Activated naive CD8-positive, alpha-beta T cell treated with anti-CD3 and anti-CD28 coated beads, Interleukin-2, amount 50 U/mL, for 16 hours (primary cell): ENCODE results near the gene DSCAM.
"Not testable (repeated sequence)": the region's sequence is repeated elsewhere in the genome, so short reads cannot be mapped to it uniquely, and the experiment has no call there.

Experiments used
- DNase-seq: peaks from one replicate; pipeline ENCODE4 v3.0.0-alpha.2; 2020; ENCODE audit warnings: low read depth, low spot score

Gene DSCAM, protein sequence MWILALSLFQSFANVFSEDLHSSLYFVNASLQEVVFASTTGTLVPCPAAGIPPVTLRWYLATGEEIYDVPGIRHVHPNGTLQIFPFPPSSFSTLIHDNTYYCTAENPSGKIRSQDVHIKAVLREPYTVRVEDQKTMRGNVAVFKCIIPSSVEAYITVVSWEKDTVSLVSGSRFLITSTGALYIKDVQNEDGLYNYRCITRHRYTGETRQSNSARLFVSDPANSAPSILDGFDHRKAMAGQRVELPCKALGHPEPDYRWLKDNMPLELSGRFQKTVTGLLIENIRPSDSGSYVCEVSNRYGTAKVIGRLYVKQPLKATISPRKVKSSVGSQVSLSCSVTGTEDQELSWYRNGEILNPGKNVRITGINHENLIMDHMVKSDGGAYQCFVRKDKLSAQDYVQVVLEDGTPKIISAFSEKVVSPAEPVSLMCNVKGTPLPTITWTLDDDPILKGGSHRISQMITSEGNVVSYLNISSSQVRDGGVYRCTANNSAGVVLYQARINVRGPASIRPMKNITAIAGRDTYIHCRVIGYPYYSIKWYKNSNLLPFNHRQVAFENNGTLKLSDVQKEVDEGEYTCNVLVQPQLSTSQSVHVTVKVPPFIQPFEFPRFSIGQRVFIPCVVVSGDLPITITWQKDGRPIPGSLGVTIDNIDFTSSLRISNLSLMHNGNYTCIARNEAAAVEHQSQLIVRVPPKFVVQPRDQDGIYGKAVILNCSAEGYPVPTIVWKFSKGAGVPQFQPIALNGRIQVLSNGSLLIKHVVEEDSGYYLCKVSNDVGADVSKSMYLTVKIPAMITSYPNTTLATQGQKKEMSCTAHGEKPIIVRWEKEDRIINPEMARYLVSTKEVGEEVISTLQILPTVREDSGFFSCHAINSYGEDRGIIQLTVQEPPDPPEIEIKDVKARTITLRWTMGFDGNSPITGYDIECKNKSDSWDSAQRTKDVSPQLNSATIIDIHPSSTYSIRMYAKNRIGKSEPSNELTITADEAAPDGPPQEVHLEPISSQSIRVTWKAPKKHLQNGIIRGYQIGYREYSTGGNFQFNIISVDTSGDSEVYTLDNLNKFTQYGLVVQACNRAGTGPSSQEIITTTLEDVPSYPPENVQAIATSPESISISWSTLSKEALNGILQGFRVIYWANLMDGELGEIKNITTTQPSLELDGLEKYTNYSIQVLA (N-terminal part only)

DNA sequence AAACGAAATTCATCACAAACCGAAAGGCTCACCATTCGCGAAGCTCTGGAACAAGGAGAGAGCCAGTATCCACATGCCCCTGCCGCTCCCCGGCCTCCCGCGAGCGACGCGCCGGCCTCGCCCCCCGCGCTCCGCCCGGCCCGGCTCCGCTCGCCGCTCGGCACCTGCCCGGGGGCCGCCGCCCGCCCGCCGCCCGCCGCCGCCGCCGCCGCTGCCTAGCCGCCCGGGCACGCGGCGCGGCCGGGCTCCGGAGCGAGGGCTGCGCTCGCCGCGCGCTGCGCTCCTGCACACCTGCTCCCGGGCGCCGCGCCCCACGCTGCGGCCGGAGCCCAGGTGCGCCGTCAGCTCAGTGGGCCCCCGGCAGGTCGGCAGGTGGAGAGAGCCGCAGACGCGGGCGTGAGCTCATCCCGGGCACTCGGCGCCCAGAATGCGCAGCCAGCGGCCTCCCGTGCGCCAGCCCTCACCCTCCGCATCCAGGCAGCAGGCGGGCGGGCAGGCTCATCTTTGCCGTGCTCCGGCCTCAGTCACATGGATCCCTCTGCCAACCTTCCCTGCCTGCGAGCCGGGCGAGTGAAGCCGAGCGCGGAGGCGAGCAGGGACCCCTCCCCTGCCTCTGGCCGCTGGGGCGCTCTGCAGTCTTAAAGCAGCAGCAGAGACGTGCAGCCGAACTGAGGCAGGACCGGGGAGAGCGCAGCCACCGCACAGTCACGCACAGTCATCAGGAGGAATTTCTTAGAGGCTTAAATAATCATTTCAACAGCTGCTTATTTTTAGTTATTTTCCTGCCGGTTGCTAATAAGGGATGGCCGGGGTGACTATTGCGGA is at the start of gene DSCAM:
DSCAM (minus strand) TSS at position 572 of the 825 bp plus-strand sequence; CDS start at position 75, 497 bp downstream.
- DNase-seq, result no peak

DNA sequence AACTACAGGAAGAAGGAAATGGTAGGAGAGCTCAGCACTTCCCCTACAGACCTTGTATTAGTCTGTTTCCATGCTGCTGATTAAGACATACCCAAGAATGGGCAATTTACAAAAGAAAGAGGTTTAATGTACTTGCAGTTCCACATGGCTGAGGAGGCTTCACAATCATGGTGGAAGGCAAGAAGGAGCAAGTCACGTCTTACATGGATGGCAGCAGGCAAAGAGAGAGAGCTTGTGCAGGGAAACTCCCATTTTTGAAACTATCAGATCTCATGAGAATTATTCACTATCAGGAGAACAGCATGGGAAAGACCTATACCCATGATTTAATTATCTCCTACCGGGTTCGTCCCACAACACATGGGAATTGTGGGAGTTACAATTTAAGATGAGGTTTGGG is 48.7 kb upstream of the DSCAM start:
- not testable (repeated sequence) for DNase-seq

DNA sequence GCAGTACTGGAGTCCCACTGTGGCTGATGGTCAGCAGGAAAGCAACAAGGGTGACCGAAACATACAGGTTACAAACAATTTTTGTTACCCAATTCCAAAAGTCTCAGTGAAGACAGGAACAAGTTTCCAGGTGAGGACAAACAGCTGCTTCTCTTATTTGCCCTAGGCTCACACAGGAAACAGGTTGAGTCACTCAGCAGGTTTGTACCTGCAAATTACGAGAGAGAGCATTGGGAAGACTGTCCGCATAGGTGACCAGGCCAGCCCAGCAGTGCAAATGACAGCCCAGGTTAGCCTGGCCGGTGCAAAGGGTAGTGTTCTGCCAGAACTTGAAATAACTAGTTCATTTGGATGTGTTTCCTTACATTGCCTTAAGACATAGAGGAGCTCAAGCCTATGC is 40.0 kb upstream of the DSCAM start:
- no peak for DNase-seq

DNA sequence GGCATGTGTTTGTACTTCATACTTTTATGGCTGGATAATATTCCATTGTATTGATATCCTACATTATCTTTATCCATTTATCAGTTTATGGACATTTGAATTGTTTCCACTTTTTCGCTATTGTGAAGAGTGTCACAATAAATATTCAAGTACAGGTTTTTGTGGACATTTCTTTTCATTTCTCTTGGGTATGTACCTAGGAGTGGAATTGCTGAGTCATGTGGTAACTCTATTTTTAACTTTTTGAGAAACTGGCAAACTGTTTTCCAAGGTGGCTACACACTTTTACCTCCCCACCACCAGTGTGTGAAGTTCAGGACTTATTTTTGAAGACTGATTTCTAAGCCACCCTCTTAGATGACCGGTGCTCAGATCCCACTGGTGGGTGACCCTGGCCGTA is 39.0 kb upstream of the DSCAM start:
- no peak for DNase-seq

DNA sequence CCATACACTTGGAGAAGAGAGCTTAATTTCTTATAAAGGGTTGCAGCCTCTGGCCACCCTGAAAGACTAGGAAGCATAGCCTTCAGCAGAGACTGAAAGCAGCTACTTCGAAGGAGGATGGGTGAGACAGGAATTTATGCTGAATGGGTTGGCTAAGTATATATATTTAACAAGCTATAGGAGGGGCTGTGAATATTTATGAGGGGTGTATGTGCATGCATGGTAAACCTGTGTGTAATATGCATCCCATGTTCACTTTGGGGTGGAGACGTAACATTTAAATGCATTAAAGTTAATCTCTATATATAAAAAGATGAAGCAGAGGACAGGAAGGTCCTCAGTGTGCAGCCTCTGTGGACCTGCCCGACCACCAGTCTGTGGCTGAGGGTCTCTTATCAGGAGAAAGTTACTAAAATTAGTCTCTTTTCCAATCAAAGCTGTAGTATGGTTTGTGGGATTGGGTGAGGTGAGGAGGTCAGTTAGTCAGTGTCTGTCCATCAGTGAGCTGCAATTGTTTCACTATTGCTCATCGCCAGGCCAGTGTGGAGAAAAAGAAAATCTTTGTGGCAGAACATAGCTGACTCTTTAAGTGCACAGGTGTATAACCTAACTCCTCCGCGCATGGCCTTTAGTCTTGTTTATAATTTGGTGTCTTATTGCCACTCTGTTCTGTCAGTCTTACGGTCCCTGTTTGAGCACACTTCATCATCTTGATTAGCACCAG is 35.4 kb upstream of the DSCAM start:
- no peak for DNase-seq

DNA sequence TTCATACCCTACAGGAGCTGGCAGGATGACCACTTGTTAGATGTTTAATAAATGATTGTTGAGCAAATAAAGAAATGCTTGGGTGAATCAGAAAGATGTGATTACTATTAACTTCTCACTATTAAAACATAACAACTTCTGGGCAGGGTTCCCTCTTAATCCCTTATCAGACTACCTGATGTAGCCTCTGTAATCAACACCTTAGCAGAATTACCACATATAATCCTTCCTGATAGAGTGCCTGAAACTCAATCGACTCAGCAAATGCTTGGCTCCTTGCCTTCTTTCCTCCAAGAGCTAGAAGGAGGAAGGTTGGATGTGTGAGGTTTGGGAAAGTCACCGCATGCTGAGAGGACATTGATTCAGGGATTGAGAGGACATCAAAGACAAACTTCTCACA is 34.8 kb upstream of the DSCAM start:
- no peak for DNase-seq

DNA sequence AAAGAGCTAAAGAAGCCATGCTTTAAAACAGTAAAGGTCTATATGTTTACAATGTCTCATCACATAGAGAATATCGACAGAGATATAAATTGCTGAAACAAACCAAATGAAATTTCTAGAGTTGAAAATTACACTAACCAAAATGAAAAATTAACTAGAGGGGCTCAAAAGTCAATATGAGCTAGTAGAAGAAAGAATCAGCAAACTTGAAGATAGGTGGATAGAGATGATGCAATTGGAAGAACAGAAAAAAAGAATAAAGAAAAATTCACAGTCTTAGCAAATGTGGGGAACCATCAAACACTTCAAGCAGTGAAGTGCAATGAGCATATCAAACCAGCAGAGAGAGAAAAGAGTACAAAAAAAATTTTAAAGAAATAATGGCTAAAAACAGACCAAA is 24.1 kb upstream of the DSCAM start:
- no peak for DNase-seq

DNA sequence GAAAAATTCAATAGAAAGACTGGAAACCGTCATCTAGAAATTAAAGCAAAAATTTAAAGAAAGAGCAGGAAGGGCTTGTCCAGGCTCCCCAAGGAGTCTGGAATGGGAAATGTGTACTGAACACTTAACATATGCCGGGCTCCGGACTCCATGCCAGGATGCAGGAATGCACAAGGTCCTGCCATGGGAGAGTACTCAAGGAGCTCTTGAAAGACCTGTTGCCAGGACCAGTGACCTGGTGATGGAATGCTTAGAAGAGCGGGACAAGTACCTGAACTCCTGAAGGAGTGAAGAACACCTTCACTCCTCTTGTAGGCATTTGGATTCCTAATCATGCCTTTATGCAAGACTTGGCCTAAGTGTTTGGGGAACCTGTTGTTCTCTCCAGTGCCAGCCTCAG is 16.9 kb upstream of the DSCAM start:
- no peak for DNase-seq

DNA sequence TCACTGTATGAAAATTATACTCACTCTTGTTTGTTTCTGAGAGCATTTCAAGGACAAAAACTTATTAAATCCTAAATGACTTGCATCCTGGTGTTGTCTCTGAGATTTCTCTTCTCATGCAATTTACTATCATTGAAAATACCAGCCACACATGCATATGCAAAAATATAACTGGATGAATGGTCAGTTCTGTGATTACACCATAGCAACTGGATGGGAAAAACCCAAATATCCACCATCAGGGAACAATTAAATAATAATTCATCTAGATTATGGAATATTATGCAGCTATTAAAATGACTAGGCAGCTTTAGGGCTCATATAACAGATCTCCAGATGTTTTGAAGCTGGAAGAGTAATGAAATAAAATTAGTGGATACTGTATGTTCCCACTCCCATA is 11.6 kb upstream of the DSCAM start:
- no peak for DNase-seq

DNA sequence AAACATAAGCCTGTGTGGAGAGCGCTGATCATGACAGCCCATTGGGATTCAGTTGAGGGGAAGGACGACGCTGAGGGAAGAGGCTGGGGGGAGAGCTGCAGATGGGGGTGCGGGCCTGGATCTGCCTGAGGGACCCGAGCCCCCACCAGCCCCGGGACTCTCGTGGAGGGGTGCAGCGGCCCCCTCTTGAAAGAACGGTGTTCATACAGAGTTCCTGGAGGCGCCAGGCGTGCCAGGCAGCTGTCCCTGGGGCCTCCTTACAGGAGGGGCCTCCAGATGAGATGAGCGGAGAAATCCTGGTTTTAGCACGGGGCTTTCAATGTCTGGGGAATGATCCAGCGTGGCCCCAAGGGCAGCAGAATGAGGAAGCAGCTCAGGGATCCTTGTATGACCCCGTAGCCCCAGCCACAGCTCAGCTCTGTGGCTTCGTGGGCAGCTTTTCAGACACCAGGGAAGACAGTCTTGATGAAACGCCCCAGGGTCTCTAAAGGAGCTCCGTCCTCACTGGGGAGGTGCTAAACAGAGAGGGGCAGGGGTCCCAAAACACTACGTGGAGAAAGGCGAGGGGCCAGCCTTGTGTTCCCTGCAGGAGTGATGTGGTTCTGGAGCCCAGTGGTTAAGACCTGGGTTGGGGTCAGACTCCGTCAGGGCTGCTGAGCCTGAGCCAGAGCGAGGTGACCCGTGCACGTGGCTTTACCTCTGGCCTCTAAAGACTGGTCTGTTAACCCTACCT is 7.2 kb upstream of the DSCAM start:
- no peak for DNase-seq

DNA sequence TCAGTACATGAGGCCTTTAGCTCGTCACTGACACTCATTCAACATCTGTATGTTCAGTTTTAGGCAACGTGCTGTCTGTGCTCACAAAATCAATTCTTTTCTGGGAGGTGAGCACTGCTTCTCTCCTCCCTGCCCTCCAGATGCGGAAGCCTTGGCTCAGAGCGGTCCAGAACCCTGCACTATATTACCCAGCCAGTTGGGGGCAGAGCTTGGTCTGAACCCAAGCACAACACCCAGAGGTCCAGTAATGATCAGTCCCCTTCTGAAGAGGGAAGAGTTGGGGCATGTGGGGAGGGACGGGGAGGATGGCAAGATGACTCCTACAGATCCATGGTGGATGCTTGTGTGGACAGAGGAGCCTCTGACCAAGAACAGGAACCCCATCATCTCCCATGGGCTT is 5.6 kb upstream of the DSCAM start:
- DNase-seq, result no peak

DNA sequence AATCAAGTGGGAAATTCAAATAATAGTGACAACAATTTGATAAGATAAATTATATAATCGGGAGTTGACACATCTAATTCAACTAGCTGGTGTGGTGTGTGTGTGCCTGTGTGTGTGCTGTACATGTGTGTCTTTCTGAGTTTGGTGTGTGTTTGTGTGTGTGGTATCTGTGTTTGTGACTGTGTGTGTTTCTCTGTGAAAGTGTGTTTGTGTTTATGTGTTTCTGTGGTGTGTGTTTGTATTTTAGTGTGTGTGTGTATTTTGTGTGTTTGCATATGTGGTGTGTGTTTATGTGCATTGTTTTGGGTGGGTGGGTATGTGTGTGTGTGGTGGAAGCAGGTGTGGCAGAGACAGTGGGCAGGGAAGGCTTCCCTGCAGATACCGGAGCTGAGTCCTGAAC is 4.8 kb upstream of the DSCAM start:
- DNase-seq, result no peak

DNA sequence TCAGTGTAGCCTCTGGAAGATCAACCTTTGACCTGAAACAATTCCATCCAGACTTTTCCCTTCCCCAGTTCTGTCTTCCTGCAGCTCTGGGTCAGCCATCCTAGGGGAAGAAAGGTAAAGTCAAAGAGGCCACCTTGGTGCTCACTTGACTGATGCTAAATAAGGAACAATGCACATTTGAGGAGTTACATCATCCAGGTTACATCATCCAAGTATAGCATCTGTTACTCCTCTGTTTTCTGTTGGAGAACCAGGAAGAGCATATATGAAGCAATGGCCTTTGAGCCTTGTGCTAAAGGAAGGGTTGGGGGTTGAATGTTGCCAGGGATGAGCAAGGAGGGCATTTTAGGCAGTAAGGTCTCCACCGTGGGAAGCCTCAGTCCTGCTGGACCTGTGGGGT is 3.1 kb upstream of the DSCAM start:
- DNase-seq, result no peak

DNA sequence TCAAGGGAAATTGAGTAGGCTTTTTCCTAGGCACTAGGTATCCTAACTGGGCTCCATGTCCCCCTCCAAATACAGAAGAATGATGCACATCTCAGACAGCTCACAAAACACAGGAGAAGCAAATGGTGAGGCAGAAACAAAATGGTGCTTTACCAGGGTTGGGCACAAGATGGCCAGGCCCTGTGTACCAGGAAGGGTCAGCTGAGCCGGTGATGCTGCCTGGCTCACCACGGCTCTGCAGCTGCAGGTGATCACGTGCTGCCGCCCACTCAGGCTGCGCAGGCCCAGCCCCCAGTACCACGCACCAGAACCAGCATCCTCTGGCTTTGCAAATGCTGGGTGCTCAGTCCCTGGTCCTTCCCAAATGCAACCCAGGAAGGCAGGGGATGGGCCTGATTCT is 993 bp upstream of the DSCAM start:
- no peak for DNase-seq

DNA sequence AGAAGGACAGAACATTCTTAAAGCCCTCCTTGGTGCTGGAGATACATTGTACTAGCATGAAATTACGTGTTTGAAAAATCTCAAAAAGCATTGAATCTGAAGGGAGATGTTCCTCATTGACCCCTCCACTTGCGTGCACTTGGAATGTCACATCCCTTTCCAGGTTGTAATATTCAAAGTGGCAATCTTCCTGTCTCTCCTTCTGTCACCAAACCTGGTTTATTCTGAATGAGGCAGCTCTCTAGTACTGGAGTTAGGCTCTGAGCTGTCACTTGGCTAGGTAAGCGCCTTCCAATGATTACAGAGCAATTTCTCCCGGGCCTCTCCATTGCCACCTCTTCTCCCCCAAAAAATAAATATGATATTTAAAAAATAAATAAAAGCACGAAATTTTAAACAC is 855 bp downstream of the DSCAM start:
- no peak for DNase-seq

DNA sequence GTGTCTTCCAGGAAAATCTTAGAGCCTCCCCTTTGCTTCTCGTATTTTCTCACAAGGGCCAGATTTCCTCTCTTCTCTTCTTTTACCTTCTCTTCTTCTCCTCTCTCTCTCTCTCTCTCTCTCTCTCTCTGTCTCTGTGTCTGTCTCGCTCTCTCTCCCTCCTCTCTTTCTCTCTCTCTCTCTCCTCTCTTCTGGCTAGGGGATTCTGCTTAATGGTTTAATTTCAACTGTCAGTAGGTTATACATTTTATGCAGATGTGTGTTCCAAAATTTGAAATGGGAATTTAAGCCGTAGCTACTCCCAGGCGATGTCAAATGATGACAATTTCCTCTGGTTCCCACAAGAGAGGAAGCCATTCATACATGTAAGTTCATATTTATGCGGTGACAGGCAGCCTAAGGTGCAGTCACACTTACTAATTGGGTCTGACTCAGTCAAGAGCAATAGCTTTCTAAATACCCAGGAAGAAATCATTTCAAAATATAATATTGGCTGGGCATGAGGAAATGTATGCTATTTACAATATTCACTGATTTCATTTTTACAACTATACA is 1.4 kb downstream of the DSCAM start:
- DNase-seq, result no peak

DNA sequence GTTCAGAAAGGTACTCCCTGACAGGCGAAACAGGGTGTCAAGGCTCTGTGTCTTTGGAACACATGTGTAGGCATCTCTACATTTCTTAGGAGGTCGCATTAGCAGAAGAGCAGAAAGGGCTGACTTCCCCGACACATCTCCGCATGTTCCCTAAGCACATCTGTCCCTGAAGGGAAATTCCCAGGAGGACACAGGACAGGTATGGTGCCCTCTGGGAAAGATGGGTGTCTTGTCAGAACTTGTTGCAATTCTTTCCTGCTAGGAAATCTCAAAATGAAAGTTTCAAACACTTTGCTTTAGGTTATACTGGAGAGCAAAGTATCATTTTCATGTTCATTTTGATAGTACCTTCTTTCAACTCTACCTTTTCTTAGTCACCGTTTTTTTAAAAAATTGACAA is 2.0 kb downstream of the DSCAM start:
- no peak for DNase-seq

DNA sequence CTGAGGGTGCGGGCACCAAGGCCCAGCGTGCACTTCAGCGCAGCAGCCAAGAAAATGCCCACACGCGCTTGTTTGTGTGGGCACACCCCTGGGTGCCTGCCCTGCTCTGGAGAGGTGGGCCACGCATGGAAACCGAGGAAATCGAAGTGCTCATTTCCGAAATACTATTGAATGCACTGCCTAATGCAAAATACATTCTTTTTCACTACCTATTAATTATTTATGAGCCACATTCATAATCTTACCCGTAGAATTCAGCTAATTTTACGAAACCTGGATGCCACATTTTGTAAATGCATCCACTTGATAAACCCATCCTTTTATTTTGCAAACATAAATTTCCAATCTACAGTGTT is 4.8 kb downstream of the DSCAM start:
- no peak for DNase-seq

DNA sequence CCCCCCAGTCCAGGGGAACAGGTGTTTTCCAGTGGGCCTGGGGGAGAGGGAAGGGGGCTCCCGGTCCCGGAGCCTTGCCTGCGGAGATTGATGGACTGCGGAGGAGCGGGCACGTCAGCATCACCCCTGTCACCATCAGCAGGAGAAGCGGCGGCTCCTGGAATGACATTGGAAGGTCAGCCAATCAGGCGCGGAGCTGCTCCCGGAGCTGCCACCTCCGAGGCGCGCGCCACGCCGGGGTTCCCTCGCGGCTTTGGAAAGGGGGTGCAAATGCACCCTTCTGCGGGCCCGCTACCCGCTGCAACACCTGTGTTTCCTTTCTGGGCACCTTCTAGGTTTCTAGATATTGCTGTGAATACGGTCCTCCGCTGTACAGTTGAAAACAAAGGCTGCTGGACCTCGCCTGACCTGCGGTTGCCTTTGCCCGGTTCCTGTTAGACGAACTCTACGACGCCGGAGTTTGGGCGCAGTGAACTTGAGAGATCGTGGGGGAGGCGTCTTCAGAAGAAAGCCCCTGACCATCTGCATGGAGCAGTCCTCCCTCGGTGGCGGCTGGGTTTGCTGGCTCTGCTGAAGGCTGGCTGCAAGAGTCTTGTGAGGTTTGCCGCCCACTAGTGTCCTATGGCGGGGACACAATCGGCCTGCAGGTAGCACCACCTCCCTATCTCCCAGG is 5.3 kb downstream of the DSCAM start:
- DNase-seq, result no peak
